SK-N-SH treated with all-trans-retinoic acid at 6 μM for 48 hours (cell line): ENCODE measurements around the gene FAM89B.

ENCODE experiments used
- ATAC-seq: fragments of 200-7000 bp; cut with Tn5 transposase; 3 replicates; pipeline ENCODE4 v1.9.1; 2020; ENCODE audit warnings: mild to moderate bottlenecking, moderate library complexity
- ARNTL ChIP-seq: fragments of 450-650 bp; formaldehyde crosslinking; IDR thresholded peaks from 2 replicates; pipeline ENCODE4 v1.5.0; 2020; ENCODE audit warnings: low read depth, mild to moderate bottlenecking, moderate library complexity, borderline replicate concordance
- BACH2 ChIP-seq: fragments of 250-450 bp; sonication (Bioruptor Pico); IDR thresholded peaks from 2 replicates; pipeline ENCODE4 v1.9.0; 2021; ENCODE audit warnings: mild to moderate bottlenecking, borderline replicate concordance
- CSDC2 ChIP-seq: fragments of 250-450 bp; sonication (Bioruptor Pico); IDR thresholded peaks from 2 replicates; pipeline ENCODE4 v1.5.0; 2020; ENCODE audit warnings: mild to moderate bottlenecking, moderate library complexity
- ESRRG ChIP-seq: fragments of 250-450 bp; sonication (Bioruptor Pico); IDR thresholded peaks from 2 replicates; pipeline ENCODE4 v1.6.1; 2021; ENCODE audit warnings: mild to moderate bottlenecking
- GLIS3 ChIP-seq: fragments of 250-450 bp; sonication (Bioruptor Pico); IDR thresholded peaks from 2 replicates; pipeline ENCODE4 v1.5.0; 2020; ENCODE audit warnings: mild to moderate bottlenecking, moderate library complexity
- ISL1 ChIP-seq: fragments of 250-450 bp; sonication (Bioruptor Pico); IDR thresholded peaks from 2 replicates; pipeline ENCODE4 v2.1.2; 2022; ENCODE audit warnings: mild to moderate bottlenecking, moderate library complexity
- PPARA ChIP-seq: fragments of 250-450 bp; sonication (Bioruptor Pico); IDR thresholded peaks from 2 replicates; pipeline ENCODE4 v1.5.0; 2020; ENCODE audit warnings: mild to moderate bottlenecking, borderline replicate concordance
- RARB ChIP-seq: fragments of 250-450 bp; sonication (Bioruptor Pico); IDR thresholded peaks from 2 replicates; pipeline ENCODE4 v1.8.0; 2021; ENCODE audit warnings: mild to moderate bottlenecking, moderate library complexity
- SNAI2 ChIP-seq: fragments of 250-450 bp; sonication (Bioruptor Pico); IDR thresholded peaks from 2 replicates; pipeline ENCODE4 v1.5.0; 2020; ENCODE audit warnings: mild to moderate bottlenecking, moderate library complexity
- TCF4 ChIP-seq: fragments of 250-450 bp; sonication (Bioruptor Pico); IDR thresholded peaks from 2 replicates; pipeline ENCODE4 v1.8.0; 2021; ENCODE audit warnings: mild to moderate bottlenecking, moderate library complexity, borderline replicate concordance
- TOX ChIP-seq: fragments of 250-450 bp; sonication (Bioruptor Pico); IDR thresholded peaks from 2 replicates; pipeline ENCODE4 v1.8.0; 2021; ENCODE audit warnings: mild to moderate bottlenecking, moderate library complexity, borderline replicate concordance
- ZC3H10 ChIP-seq: fragments of 250-450 bp; sonication (Bioruptor Pico); IDR thresholded peaks from 2 replicates; pipeline ENCODE4 v1.5.1; 2021; ENCODE audit warnings: mild to moderate bottlenecking, moderate library complexity
- ZFP30 ChIP-seq: fragments of 450-650 bp; formaldehyde crosslinking; IDR thresholded peaks from 2 replicates; pipeline ENCODE4 v1.5.0; 2022; ENCODE audit warnings: mild to moderate bottlenecking, moderate library complexity
- ZNF565 ChIP-seq: fragments of 450-650 bp; formaldehyde crosslinking; conservative IDR thresholded peaks from 2 replicates; pipeline ENCODE4 v1.5.0; 2020; ENCODE audit warnings: low read depth, mild to moderate bottlenecking, moderate library complexity
- ZNF70 ChIP-seq: fragments of 450-650 bp; formaldehyde crosslinking; IDR thresholded peaks from 2 replicates; pipeline ENCODE4 v1.5.0; 2020; ENCODE audit warnings: mild to moderate bottlenecking, moderate library complexity
- ZNF8 ChIP-seq: fragments of 450-650 bp; formaldehyde crosslinking; IDR thresholded peaks from 2 replicates; pipeline ENCODE4 v1.5.0; 2020; ENCODE audit warnings: mild to moderate bottlenecking, moderate library complexity
- TF ChIP-seq, protein P1 (sequence below): fragments of 250-450 bp; sonication (Bioruptor Pico); IDR thresholded peaks from 2 replicates; pipeline ENCODE4 v1.5.1; 2020; ENCODE audit warnings: low read depth, mild to moderate bottlenecking, moderate library complexity
- TF ChIP-seq, protein P2 (sequence below): fragments of 250-450 bp; sonication (Bioruptor Pico); IDR thresholded peaks from 2 replicates; pipeline ENCODE4 v1.5.1; 2021; ENCODE audit warnings: mild to moderate bottlenecking, moderate library complexity
- TF ChIP-seq, protein P3 (sequence below): fragments of 250-450 bp; sonication (Bioruptor Pico); IDR thresholded peaks from 2 replicates; pipeline ENCODE4 v1.8.0; 2020; ENCODE audit warnings: mild to moderate bottlenecking, moderate library complexity, borderline replicate concordance
- TF ChIP-seq, protein P4 (sequence below): fragments of 250-450 bp; sonication (Bioruptor Pico); IDR thresholded peaks from 2 replicates; pipeline ENCODE4 v1.8.0; 2021; ENCODE audit warnings: low read depth, mild to moderate bottlenecking, moderate library complexity, borderline replicate concordance

The FAM89B gene

DNA sequence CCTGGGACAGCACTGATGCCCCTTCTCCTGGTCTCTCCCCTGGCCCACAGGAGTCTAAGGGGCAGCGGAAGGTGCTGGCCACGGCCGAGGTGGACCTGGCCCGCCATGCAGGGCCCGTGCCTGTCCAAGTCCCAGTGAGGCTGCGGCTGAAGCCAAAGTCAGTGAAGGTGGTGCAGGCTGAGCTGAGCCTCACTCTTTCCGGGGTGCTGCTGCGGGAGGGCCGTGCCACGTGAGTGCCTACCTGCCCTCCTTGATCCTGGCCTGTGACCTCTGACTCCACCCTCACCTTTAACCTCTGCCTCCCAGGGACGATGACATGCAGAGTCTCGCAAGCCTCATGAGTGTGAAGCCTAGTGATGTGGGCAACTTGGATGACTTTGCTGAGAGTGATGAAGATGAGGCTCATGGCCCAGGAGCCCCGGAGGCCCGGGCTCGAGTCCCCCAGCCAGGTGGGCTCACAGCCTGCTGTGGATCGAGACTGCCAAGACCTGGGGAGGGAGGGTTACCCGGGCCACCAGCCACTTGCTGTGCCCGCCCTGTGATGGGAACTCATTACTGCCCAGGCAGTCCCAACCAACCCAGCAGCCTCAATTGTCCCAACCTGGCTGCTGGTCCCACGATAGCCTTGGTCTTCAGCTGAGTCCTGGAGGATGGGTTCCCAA is 7.8 kb downstream of the FAM89B start:
- ATAC-seq = no peak
- TF ChIP-seq, protein P1, sequence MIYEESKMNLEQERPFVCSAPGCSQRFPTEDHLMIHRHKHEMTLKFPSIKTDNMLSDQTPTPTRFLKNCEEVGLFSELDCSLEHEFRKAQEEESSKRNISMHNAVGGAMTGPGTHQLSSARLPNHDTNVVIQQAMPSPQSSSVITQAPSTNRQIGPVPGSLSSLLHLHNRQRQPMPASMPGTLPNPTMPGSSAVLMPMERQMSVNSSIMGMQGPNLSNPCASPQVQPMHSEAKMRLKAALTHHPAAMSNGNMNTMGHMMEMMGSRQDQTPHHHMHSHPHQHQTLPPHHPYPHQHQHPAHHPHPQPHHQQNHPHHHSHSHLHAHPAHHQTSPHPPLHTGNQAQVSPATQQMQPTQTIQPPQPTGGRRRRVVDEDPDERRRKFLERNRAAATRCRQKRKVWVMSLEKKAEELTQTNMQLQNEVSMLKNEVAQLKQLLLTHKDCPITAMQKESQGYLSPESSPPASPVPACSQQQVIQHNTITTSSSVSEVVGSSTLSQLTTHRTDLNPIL (CRISPR knock-in tag) = no peak
- TF ChIP-seq, protein P2, sequence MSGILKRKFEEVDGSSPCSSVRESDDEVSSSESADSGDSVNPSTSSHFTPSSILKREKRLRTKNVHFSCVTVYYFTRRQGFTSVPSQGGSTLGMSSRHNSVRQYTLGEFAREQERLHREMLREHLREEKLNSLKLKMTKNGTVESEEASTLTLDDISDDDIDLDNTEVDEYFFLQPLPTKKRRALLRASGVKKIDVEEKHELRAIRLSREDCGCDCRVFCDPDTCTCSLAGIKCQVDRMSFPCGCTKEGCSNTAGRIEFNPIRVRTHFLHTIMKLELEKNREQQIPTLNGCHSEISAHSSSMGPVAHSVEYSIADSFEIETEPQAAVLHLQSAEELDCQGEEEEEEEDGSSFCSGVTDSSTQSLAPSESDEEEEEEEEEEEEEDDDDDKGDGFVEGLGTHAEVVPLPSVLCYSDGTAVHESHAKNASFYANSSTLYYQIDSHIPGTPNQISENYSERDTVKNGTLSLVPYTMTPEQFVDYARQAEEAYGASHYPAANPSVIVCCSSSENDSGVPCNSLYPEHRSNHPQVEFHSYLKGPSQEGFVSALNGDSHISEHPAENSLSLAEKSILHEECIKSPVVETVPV (CRISPR knock-in tag) = no peak
- no peak for TF ChIP-seq ISL1 (CRISPR knock-in tag)
- TF ChIP-seq TOX (CRISPR knock-in tag) = no peak
- no peak for TF ChIP-seq BACH2 (CRISPR knock-in tag)
- no peak for TF ChIP-seq ESRRG (CRISPR knock-in tag)
- TF ChIP-seq, protein P3, sequence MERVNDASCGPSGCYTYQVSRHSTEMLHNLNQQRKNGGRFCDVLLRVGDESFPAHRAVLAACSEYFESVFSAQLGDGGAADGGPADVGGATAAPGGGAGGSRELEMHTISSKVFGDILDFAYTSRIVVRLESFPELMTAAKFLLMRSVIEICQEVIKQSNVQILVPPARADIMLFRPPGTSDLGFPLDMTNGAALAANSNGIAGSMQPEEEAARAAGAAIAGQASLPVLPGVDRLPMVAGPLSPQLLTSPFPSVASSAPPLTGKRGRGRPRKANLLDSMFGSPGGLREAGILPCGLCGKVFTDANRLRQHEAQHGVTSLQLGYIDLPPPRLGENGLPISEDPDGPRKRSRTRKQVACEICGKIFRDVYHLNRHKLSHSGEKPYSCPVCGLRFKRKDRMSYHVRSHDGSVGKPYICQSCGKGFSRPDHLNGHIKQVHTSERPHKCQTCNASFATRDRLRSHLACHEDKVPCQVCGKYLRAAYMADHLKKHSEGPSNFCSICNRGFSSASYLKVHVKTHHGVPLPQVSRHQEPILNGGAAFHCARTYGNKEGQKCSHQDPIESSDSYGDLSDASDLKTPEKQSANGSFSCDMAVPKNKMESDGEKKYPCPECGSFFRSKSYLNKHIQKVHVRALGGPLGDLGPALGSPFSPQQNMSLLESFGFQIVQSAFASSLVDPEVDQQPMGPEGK (CRISPR knock-in tag) = no peak
- TF ChIP-seq GLIS3 (CRISPR knock-in tag) = no peak
- TF ChIP-seq CSDC2 (CRISPR knock-in tag) = no peak
- TF ChIP-seq ARNTL (CRISPR knock-in tag) = no peak

DNA sequence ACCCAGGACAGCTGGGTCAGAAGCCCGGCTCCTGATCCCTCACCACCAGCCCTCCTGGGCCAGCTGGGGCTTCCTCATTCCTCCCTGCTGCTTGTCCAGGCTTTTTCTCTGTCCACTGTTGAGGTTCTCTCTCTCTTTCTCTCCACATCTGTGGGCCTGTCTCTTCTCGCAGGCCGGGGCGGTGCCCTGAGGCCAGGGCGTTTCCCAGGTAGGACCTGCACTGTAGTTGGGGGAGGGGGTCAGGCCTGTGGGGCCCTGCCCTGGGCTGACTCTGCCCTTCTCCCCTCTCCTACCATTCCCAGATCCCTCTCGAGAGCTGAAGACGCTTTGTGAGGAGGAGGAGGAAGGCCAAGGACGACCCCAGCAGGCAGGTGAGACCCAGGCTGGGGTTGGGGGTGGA is 8.4 kb downstream of the FAM89B start:
- ATAC-seq = no peak
- TF ChIP-seq ISL1 (CRISPR knock-in tag) (no peak), TCF4 (no peak), PPARA (CRISPR knock-in tag) (no peak), BACH2 (CRISPR knock-in tag) (no peak), ZNF8 (CRISPR knock-in tag) (no peak), ZFP30 (CRISPR knock-in tag) (no peak), TOX (CRISPR knock-in tag) (no peak), ARNTL (CRISPR knock-in tag) (no peak), ZNF565 (no peak), RARB (CRISPR knock-in tag) (no peak), ZNF70 (CRISPR knock-in tag) (no peak), SNAI2 (CRISPR knock-in tag) (no peak), ESRRG (CRISPR knock-in tag) (no peak), ZC3H10 (no peak)
- TF ChIP-seq, protein P1 (CRISPR knock-in tag) = no peak
- TF ChIP-seq, protein P3 (CRISPR knock-in tag) = no peak
- TF ChIP-seq, protein P2 (CRISPR knock-in tag) = no peak
- TF ChIP-seq, protein P4, sequence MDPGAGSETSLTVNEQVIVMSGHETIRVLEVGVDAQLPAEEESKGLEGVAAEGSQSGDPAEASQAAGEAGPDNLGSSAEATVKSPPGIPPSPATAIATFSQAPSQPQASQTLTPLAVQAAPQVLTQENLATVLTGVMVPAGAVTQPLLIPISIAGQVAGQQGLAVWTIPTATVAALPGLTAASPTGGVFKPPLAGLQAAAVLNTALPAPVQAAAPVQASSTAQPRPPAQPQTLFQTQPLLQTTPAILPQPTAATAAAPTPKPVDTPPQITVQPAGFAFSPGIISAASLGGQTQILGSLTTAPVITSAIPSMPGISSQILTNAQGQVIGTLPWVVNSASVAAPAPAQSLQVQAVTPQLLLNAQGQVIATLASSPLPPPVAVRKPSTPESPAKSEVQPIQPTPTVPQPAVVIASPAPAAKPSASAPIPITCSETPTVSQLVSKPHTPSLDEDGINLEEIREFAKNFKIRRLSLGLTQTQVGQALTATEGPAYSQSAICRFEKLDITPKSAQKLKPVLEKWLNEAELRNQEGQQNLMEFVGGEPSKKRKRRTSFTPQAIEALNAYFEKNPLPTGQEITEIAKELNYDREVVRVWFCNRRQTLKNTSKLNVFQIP (CRISPR knock-in tag) = no peak
